AG08395 (cell line): ENCODE measurements around the gene ALPL.

Experiments used
- DNase-seq: peaks from one replicate; pipeline ENCODE4 v3.0.0; 2012; ENCODE audit warnings: mixed read lengths, low spot score

ALPL gene

DNA sequence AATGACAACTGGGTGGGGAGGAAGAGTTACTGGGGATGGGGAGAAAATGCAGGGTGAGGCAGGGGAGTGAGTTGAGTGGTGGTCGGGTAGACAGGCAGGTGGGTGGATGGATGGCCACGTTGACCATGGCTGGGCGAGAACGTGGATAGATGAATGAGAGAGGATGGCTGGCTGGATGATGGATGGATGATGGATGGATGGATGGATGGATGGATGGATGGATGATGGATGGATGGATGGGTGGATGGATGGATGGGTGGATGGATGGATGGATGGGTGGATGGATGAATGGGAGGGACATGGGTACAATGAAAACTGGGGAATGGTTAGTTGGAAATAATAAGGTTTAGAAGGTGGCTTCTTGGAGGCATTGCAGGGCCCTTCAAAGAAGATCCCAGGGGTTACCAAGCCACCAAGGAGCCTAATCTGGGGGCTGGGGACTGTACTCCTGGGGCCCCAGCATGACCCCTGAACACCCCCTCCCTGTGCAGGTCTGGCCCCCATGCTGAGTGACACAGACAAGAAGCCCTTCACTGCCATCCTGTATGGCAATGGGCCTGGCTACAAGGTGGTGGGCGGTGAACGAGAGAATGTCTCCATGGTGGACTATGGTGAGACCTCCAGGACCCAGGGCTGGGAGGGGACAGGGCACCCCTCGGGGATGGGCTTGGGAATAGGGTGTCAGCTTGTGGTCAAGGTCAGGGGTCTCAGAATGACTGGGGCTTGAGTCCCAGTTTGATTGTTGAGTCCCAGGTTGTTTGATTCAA is 67.0 kb downstream of the ALPL start:
- no peak for DNase-seq

DNA sequence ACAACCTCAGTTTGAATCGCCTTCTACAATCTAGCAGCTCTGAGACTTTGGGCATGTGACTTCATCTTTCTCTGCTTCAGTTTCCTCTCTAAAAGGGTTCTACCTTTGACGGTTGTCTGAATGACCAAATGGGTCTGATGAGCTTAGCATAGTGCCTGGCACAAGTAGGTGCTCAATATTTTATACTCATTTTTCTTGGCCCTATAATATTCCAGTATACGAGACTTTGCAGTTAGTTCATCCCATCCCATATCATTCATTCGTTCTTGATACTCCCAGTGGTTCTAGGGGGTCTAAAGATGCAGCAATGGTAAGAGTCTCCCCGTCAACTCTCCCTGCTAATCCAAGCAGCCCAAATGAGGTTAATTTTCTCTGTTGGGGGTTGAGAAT is 67.6 kb downstream of the ALPL start:
- DNase-seq, result no peak

DNA sequence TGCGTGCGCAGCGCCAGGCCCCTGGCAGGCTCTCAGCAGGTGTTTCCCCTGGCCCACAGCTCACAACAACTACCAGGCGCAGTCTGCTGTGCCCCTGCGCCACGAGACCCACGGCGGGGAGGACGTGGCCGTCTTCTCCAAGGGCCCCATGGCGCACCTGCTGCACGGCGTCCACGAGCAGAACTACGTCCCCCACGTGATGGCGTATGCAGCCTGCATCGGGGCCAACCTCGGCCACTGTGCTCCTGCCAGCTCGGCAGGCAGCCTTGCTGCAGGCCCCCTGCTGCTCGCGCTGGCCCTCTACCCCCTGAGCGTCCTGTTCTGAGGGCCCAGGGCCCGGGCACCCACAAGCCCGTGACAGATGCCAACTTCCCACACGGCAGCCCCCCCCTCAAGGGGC is 68.1 kb downstream of the ALPL start:
- DNase-seq, result no peak

DNA sequence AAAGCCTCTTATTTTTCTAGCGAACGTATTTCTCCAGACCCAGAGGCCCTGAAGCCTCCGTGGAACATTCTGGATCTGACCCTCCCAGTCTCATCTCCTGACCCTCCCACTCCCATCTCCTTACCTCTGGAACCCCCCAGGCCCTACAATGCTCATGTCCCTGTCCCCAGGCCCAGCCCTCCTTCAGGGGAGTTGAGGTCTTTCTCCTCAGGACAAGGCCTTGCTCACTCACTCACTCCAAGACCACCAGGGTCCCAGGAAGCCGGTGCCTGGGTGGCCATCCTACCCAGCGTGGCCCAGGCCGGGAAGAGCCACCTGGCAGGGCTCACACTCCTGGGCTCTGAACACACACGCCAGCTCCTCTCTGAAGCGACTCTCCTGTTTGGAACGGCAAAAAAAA is 68.7 kb downstream of the ALPL start:
- no peak for DNase-seq

DNA sequence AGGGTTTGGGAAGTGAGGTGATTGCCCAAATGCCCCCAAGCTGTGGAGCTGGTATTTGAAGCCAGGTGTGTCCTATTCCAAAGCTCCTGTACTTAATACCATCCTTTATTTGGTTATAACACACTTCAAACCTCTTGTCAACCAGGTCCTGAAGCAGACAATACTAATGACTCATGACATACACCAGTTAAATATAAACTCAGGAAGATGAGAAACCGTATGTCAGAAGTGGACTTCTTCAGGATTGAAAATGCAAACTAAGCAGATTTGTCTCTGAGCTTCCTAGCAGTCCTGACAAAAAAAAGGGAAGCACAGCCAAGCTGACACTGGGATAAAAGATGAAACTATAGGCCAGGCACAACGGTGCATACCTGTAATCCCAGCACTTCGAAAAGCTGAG is 70.6 kb downstream of the ALPL start:
- no peak for DNase-seq

DNA sequence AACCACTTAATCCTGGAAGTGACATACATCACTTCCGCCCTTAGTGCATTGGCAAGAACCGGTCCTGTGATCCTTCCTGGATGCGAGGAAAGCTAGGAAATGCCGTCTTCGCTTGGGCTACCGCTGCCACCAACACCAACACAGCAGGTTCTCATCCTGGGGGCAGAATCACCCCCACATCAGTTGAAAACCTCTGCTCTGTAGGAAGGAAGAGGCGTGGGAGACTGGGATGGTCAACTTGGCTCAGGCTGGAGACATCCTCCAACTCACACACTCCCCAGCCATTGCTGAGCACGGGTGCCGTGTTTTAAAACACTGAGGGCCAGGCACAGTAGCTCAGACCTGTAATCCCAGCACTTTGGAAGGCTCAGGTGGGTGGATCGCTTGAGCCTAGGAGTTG is 74.9 kb downstream of the ALPL start:
- no peak for DNase-seq

DNA sequence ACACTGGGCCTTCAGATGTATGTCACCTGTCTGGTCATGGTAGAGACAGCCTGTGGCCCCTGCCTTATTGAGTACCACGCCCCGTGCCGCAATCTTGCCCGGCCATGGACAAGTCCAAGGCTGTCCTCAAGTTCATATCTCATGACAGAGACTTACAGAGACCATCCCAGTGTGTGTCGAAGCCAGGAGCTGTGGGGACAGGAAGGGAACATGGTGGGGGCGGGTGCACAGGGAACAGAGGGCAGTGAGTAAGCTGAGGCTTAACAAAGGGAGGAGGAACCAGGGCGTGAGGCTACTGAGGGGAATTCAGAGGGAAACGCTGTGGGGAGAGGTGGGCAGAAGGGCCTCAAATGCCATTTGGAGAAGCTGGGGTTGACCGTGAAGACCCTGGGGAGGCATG is 75.8 kb downstream of the ALPL start:
- DNase-seq, result no peak

DNA sequence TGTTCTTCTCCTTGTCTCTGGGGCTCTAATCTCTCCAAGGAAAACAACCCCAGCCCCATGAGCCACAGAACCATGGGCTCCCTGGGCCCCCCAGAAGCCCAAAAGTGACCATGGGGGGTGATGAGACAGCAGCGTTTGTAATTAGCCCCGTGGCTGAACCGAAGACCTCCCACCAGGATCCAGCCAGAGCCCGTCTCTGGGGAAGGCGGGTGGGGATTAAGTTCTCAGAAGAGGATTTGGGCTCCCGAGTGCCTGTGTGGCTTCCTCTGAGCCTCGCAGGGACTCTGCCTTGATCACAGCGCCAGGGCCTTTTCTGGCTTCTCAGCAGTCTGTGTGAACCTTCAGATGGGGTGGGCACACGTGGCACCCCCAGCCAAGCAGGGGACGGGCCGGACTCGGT is 77.0 kb downstream of the ALPL start:
- no peak for DNase-seq

DNA sequence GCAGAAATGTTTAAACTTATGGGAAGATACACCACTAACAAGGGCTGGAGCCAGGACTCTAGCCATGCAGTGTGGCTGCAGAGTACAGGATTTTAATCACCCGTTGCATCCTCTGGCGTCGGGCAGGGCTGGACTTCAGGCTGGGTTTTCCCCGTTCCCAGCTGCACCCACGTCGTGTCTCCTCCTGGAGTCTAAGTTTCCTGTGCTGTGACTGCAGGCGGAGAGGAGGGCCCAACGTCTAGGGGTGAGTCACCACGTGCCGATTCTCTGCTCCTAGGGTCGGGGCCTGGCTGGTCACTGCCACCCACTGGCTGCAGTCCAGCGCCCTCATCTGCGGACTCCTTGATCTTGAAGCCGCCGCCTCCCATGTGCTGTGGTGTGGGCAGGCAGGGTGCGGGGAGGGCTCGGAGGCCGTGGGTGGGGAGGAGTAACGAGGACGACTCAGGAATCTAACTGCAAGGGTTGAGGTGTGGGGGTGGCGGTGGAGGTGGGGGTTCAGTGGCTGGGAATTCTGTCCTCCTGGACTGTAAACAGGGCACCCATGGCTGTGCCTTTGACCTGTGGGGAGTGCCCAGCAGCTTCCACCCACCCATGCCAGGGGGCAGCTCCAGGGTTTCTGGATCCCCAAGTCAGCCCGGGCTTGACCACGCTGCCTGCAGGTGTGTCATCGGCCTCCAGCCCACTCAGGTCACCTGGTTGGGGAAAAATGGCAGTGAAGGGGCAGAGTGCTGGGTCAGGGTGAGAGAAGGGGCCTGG is 77.8 kb downstream of the ALPL start:
- DNase-seq, result peak; percentile 90

DNA sequence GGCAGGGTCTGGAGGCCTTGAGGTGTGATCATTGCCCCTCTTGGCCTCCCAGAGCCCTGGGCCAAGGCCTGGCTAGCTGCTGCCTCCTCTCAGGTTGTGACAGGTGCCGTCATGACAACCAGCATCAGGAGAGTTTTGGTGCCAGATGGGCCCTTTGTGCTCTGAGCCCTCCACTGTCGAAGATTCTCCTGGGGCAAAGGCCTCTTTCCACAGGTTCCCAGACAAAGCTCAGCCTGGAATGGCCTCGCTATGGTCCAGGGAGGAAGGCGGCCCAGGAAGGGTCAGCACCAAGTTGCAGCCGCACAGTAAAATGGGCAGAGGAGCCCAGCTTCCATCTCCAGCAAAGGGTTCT is 78.4 kb downstream of the ALPL start:
- no peak for DNase-seq

DNA sequence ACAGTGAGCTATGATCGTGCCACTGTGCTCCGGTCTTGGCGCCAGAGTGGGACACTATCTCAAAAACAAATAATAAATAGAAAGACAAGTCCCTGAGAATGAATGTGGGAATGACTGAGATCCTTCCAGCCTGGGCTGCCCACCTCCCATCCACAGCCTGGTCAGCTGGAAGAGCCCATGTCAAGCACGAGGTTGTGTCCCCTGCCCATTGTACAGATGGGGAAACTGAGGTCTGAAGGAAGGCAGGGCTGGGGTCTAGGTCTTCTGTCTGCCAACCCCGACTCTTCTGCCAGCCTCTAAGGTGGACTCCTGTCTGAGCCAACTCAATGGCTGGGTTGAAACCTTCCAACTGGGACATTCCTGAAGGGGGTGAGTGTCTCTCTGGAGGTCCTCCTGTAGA is 80.4 kb downstream of the ALPL start:
- no peak for DNase-seq

DNA sequence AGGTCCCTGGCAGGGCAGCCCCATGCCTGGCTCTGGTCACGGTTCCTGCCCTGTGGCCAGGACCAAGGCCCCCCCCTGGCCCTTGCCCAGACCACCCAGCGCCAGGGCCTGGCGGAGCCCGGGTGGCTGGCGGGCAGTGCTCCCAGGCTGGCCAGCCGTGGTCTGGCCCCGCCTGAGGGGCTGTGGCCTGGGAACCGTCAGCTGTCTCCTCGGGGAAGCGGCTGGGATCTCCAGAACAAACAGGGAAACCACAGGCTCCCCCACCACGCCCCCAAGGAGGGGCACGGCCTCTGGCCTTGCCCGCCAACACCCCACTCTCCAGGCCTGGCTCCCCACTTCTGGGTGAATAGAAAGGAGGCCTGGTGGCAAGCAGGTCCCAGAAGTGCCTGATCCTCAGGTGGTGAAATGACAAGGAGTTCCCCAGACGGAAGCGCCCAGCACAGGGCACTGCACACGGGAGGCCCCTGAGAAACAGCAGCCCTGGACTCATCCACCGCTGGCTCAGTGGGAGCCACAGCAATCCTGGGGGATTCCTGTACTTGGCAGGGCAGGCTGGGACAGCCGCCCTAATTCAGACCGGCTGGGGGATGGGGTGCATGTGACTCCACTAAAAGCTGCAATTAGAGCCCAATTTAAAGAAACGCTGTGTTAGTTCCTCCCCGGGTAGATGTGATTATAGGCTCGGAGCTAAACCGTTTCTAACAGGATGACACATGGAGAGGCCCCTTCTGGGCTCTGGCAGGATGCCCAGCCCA is 81.1 kb downstream of the ALPL start:
- DNase-seq, result no peak

DNA sequence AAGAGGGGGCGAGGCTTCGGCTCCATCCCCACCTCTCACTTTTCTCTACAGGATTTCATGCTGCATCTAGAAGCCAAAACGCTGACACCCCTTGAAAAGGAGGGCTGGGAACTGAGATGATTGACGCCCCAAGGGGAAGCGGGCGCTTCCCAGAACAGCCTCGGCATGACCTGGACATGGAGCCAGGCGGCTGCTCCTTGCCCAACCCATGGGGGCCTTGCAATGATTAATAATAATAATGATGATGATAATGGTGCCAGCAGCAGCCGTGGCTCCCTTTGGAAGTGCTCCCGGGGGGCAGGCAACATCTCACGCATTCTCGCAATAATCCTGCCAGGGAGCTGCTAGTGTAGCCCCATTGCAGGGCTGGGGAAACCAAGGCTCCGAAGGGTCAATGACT is 81.7 kb downstream of the ALPL start:
- DNase-seq, result no peak

DNA sequence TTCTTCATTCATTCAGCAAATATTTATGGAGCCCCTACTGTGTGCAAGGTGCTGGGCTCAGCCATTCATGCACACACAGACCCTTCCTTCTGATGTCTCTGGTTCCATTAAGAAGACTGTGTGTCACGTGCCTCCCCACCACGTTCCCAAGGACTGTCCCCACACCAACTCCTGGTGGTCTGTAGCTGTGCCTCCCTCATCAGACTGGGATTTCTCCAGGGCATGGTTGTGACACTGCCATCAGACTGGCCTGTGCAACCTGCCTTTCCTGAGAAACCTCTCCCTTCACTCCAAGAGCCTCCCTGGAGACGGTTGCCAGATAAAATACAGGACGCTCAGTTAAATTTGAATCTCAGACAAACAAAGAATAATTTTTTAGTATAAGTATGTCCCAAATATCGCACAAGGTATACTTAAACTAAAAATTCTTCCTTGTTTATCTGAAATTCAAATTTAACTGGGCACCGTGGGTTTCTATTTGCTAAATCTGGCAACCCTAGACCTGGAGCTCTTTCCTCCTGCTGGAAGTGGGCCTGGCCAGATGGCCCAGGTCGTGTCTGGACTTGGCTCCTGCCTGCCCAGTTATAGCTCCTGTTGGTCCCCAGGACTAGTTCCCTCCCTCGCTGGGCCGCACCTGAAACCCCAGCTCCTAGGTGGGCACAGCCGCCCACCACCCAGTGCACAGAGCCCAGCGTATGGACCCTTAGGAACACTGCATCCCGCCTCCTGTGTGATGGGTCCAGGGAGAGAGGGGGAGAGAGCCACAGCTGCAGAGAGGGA is 83.1 kb downstream of the ALPL start:
- DNase-seq, result no peak

DNA sequence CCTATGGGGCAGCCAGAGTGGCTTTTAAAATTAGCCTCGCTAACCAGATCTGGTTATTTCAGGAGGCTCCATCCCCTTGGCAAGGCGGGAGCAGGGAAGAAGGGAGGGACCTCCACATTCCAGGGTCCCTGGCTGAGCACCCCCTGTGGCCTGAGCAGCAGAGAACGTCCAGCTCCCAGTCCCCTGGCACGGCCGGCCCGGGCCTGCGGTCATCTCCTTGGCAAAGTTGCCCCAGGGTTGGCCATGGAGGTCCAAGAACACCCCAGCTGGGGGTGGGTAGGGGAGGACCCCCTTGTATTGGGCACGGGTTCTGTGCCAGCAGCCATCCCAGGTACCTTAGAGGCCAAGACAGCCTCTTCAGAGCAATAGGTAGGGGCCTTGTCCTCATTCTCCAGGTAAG is 84.0 kb downstream of the ALPL start:
- DNase-seq, result no peak

DNA sequence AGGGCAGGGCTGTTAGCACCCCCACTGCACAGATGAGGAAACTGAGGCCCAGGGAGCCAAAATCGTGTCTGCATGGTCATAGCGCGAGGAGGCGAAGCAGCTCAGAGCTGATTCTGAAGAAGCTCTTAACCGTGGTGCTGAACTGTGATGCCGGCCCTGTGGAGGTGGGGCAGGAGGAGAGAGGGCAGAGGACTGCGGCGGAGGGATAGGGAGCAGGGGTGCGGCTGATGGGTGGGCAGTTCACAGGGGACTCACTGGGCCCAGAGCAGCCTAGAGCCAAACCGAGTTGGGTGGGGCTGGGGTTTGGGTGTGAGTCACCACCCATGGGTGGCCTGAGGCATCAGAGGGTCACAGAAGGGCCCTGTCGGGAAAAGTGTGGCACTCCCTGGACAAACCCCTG is 85.3 kb downstream of the ALPL start:
- DNase-seq, result no peak

DNA sequence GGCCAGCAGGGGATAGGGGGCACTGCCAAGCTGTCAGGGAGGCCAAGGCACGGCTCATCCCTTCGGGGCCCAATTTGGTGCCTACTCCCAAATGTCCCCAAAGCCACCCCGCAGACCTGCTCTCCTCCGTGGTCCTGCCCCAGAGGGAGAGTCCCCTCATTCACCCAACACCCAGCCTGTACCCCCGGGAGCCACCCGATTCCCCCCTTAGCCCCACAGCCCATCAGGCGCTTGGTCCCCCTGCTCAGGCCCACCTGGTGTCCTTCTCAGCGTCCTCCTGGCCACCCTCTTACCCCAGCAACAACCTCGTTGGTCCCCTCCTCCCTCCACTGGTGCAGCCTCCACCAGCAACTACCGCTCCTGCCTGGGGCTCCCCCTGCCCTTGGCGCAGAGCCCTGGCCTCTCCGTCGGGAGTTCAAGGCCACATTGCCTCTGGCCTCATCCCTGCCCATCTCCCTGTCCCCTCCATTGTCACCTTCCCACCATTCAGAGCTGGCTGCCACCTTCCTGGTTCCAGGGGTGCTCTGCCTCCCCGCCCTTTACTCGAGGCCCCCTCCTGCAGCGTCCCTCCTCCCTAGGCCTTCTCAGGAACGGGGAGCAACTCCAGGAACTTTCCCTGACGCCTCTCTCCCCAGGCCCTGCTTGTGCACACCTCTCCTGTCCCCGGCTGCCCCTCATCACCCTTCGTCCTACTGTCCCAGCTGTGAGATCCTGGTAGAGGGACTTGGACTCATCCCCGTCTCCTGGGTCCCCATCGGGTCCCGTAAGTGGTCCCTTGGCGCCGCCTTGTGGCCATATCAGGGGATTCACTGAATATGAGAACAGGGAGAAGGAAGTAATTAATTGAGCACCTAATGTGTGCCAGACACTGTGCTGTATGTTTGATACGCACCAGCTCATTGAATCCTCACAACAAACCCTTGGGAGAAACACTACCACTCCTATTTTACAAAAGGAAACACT is 86.0 kb downstream of the ALPL start:
- peak; percentile 70 for DNase-seq

DNA sequence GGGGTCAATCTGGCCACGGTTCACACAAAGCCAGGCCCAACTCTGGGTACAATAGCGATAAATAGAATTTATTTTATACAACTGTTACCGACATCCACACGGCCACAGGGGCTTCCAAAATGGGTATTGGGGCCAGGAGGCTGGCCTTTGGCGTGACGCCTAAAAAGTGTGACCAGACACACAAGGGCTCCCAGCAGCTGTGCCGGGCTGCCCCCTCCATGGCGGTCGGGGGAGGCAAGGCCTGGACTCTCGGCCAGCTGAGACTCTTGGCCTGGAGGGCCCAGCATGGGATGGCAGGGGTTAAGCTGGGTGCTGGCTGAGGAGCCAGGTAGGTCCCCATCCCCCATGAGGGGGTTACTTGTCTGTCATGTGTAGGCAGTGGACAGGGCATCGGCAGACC is 87.0 kb downstream of the ALPL start:
- no peak for DNase-seq

DNA sequence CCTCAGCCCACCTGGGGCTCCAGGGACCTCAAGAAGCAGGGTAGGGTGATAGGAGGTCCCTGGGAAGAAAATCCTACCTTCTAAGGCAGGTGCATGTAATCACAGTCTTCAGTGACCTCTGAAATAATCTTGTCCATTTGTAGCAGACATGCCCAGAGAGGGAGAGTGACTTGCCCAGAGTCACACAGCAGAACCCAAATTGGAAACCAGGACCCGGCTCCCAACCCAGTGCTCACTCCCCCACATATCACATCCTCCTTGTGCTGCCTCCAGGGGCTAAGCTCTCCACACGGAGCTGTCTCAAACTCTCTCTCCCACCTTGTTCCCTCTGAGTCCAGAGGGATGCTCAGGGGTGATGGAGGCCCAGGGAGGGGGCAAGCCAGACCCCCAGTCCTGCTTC is 87.4 kb downstream of the ALPL start:
- no peak for DNase-seq

DNA sequence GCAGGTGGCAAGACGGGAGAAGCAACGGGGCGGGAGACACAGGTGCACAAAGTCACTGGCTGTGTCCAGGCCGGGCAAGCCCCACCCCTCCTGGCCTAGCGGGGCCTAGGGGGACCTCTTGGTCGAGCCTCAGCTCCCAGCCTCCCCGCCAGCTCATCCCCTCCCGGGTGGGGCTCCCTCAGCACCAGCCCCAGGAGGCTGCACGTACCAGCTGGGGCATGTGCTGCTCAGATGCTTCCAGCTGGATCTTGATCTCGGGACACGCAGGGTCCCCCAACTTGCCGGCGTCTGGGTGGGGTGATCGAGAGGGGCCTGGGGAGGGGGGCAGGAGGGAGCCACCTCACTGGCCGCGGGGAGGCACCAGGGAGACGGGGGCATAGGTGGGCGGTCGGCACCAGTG is 88.5 kb downstream of the ALPL start:
- no peak for DNase-seq

DNA sequence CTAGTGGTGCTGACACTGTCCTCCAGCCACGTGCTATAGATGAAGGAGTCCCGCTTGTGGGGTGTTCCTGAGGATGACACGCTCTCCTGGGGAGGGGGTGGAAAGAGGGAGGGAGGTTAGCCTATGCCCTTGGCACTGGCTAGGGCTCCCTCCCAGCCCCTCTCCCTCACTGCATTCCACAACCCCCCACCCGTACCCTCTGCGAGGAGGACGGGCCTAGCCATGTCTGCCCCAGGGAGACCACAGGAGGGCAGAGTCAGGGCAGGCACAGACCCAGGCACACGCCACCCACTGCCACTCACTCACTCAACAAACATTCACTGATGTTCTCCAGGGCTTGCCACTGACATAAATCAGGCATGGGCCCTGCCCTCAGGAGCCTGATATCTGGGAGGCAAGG is 89.2 kb downstream of the ALPL start:
- no peak for DNase-seq
